AG04450 (cell line): Measurements from ENCODE around the gene DCHS2. TPM values are rescaled to one million over a fixed set of nuclear protein-coding genes. Genes with fewer than 3 reads are reported as not detected.

Source experiments
- CTCF ChIA-PET: fragments of 300-600, 350-600 bp; formaldehyde crosslinking; extraction: SDS; loops from one replicate; lab custom pipeline; 2022; ENCODE audit warnings: antibody characterized with exemption, inconsistent platforms; lab: Charles Lee
- POLR2A ChIA-PET: fragments of 350-600 bp; formaldehyde crosslinking; extraction: SDS; loops from one replicate; lab custom pipeline; 2021; ENCODE audit warnings: antibody characterized with exemption, inconsistent platforms; lab: Yijun Ruan, JAX
- DNase-seq: peaks from one replicate; pipeline ENCODE4 v3.0.0-alpha.2; 2011; ENCODE audit warnings: low read depth, low spot score
- H3K27ac ChIP-seq: one replicate; pipeline ENCODE4 v1.5.1; 2012; ENCODE audit warnings: low read depth, low read length, control low read depth
- H3K27me3 ChIP-seq: one replicate; pipeline ENCODE4 v1.6.0; 2012; ENCODE audit warnings: low read length; ENCODE audit not compliant: control insufficient read depth, insufficient read depth
- H3K4me3 ChIP-seq: 2 replicates; pipeline ENCODE4 v1.5.1; 2011; ENCODE audit warnings: mild to moderate bottlenecking, low read depth, low read length, control low read depth
- H3K9me3 ChIP-seq: 2 replicates; pipeline ENCODE4 v1.5.1; 2012; ENCODE audit warnings: low read length; ENCODE audit not compliant: control insufficient read depth, insufficient read depth
- CTCF ChIP-seq: IDR thresholded peaks from 2 replicates; pipeline ENCODE4 v1.5.1; 2011; ENCODE audit warnings: low read depth, low read length, control low read depth, inconsistent platforms
- polyA plus RNA-seq: library from polyadenylated mRNA; depleted of rRNA; stranded (reverse); fragments of >200 nt; gene quantifications from 2 replicates; pipeline ENCODE4 v1.2.3, GENCODE V29; 2011

DCHS2 gene
- polyA plus RNA-seq, 1 experiment, result not detected

DNA sequence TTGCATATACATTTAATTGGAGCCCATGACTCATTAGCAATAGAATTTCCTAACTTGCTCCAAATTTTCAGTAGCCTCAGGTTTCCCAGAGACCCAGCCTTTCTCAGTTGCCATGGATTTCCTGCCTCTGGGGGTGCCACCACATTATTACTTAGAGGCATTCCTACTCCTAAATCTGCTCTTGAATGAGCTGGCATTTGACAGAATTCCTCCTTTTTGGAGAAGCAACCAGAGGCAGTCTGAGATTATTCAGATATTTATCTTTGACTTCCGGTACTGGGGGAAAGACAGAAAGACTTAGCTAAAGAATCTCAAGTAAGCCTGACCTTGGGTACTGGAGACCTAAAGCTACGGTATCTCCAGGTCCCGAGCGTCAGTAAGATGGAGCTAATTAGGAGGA lies 76.3 kb downstream of the DCHS2 start:
- no peaks in the 10 kb centered on the region for H3K9me3 ChIP-seq
- H3K27me3 ChIP-seq, result no peaks in the 10 kb centered on the region
- no peak overlapping the region for H3K27ac ChIP-seq
- H3K4me3 ChIP-seq, result no peak overlapping the region
- no peak for DNase-seq
- CTCF ChIA-PET, result no interaction called here
- TF ChIP-seq CTCF, result no peak
- POLR2A ChIA-PET, result no interaction called here

GRCh38 chr4:154414796-154415195 lies 76.8 kb downstream of the DCHS2 start:
- H3K4me3 ChIP-seq, result no peak overlapping the region
- DNase-seq, result no peak
- H3K27me3 ChIP-seq, result no peaks in the 10 kb centered on the region
- POLR2A ChIA-PET, result no interaction called here
- no peaks in the 10 kb centered on the region for H3K9me3 ChIP-seq
- CTCF ChIA-PET, result no interaction called here
- no peak for TF ChIP-seq CTCF
- no peak overlapping the region for H3K27ac ChIP-seq

DNA sequence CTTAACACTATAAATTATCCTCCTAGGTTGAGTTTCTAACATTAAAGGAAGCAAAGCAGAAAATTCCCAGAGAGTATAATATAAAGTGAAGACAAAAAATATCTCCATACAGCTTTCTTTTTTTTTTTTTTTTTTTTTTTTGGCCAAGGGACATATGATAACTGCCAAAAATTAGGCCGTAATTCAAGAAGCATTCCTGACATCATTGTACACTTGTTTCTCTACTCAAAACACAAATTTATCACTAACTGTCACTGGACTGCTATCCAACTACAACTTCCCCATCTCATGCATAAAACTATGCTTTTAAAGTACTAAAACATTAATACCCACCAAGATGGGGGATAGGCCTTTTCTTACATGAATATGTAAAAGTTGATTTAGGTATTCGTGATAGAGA lies 77.2 kb downstream of the DCHS2 start:
- H3K9me3 ChIP-seq, result no peaks in the 10 kb centered on the region
- ChIA-PET CTCF (no interaction called here), POLR2A (interaction anchor here (0.7 kb wide), 1 partner anchor 136 kb away, joined by 6 read pairs; the partner anchor contains the start of gene PLRG1)
- H3K27ac ChIP-seq, result no peak overlapping the region
- no peak for DNase-seq
- H3K27me3 ChIP-seq, result no peaks in the 10 kb centered on the region
- TF ChIP-seq CTCF, result no peak
- H3K4me3 ChIP-seq, result no peak overlapping the region

DNA sequence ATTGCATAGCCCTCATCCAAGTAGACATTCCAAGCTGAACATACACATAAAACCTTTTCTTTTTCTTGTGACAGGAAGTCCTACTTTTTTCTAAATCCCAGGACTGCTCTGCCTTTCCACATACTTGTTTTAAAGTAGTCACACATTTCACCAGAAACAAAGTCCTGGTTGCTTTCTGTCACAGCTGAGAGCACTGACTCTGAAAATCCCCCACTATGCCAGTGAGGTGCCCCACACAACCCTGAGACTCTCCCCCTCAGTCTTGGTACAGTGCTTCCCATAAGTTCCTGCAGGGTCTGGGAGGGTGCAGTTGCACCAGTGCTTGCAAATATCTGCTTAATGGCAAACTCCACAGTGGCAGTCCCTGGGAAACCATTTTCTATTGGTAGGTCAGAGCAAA lies 84.2 kb downstream of the DCHS2 start:
- TF ChIP-seq CTCF, result no peak
- no peak for DNase-seq
- Histone ChIP-seq H3K9me3 (no peaks in the 10 kb centered on the region), H3K4me3 (no peak overlapping the region), H3K27ac (no peak overlapping the region), H3K27me3 (no peaks in the 10 kb centered on the region)
- ChIA-PET POLR2A (no interaction called here), CTCF (no interaction called here)

DNA sequence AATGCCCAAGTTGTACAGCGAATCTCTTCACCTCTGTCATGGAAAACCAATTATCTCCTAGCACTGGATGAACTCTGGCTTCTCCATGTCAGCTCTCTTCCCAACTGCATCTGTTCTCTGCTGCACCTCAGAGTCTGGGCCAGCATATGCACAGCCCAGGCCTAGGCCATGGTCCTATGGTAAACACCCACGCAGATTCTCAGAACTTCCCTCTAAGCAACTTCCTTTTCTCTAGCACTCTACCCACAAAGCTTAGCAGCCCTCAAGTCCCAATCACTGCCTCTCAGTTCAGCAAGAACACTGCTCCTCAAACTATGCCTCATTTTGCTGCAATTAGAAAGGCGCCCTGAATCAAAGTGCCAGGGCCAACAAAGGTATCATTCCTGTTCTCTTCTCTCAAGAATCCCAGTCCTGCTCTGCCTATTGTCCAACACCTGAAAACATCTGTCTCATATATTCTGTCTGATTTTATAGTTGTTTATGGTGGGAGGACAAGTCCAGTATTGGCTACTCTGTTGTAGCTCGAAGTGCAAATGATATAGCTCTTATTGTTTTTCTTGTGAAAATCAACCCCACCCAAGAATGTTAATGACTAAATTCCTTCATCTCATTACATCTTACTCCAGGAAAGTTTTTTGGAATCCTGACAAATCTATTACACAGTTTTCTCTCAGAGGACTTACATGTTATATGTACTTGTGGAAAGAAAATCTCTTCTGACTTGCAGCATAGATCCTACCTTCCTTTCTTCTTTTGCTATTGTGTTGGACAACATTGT lies 85.4 kb downstream of the DCHS2 start:
- Histone ChIP-seq H3K4me3 (no peak overlapping the region), H3K9me3 (no peaks in the 10 kb centered on the region), H3K27ac (no peak overlapping the region), H3K27me3 (no peaks in the 10 kb centered on the region)
- TF ChIP-seq CTCF, result no peak
- DNase-seq, result no peak
- CTCF ChIA-PET, result no interaction called here
- POLR2A ChIA-PET, result no interaction called here
